ENCODE measurements around the gene G3BP2. TPM values are rescaled to one million over a fixed set of nuclear protein-coding genes. Genes with fewer than 3 reads are reported as not detected.

Gene G3BP2
- total and polyA plus RNA-seq, 2 of the 8 experiments (the other 6 are each of a cell fraction or from before 2014, with no cell fraction given), result 83.7 to 378 TPM

DNA sequence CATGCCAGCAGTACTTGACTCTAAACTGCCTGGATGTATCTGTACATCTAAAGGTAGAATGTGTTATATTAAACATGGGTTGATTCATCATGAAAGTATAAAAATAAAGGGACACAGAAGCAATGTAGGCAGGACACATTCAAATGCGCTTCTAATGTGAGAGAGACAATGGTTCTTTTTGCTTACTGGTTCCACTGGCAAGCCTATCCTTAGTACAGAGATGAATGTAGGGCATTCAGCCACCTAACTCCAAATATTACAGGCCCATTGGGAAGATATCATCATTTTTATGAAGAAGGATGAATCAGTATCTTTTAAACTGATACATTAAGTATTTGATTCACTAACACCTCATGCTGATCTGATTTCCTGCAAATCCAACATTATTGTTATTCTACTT, 60.9 kb downstream of the G3BP2 start:
- no peak for FAIRE-seq
- H3K18ac ChIP-seq (ENCODE audit: extremely low read depth, low read length), result no peak overlapping the region
- H3K9ac ChIP-seq (replicated peaks in 1 of 4; ENCODE audit: extremely low read depth in 1 of 4, low read depth in 3 of 4, low read length in 3 of 4), result no peak overlapping the region
- H3K36me3 ChIP-seq (ENCODE audit: control insufficient read depth in 2 of 4, insufficient read depth in 4 of 4, low read length in 3 of 4), result no peaks in the 10 kb centered on the region
- no peaks in the 10 kb centered on the region for H3K79me1 ChIP-seq (ENCODE audit: low read depth, low read length)
- no peak overlapping the region for H2AK5ac ChIP-seq (ENCODE audit: low read depth, low read length)
- ChIA-PET CTCF (ENCODE audit: partially characterized antibody) (no interaction called here), POLR2A (ENCODE audit: partially characterized antibody) (no interaction called here)
- 95% methylated on average over 1 of the region's 1 CpG; no CpG with 5 or more reads in 1 of the 2 experiments for WGBS, 2 experiments (ENCODE audit: extremely low coverage in 1 of 2, insufficient coverage in 1 of 2, insufficient read length in 1 of 2, insufficient replicate concordance in 2 of 2, low coverage in 1 of 2, low lambda C conversion rate in 2 of 2, missing lambda C conversion rate in 1 of 2)
- H3K4me2 ChIP-seq (ENCODE audit: insufficient read depth in 1 of 2, low read depth in 2 of 2, low read length in 2 of 2), result no peak overlapping the region
- no peak overlapping the region for H3K56ac ChIP-seq (replicated peaks; ENCODE audit: insufficient read length, low read depth, low read length)
- no peaks in the 10 kb centered on the region for H3K23me2 ChIP-seq (ENCODE audit: low read depth, low read length)
- H2BK5ac ChIP-seq (ENCODE audit: low read depth, low read length), result no peak overlapping the region
- no peak overlapping the region for H3K27ac ChIP-seq (ENCODE audit: low read depth, low read length)
- no peak overlapping the region for H2BK20ac ChIP-seq (ENCODE audit: low read length)
- H4K8ac ChIP-seq (ENCODE audit: extremely low read depth, insufficient read depth, low read length), result no peak overlapping the region
- H2BK15ac ChIP-seq (ENCODE audit: low read length), result no peak overlapping the region
- DNase-seq (ENCODE audit: low read depth in 1 of 2, low spot score in 2 of 2), result no peak
- H2BK12ac ChIP-seq (ENCODE audit: low read depth, low read length), result no peak overlapping the region
- H2AFZ ChIP-seq (ENCODE audit: low read length), result no peak overlapping the region
- no peaks in the 10 kb centered on the region for H4K20me1 ChIP-seq (replicated peaks in 1 of 2; ENCODE audit: control insufficient read depth in 1 of 2, insufficient read depth in 2 of 2, low read length in 2 of 2)
- H3K79me2 ChIP-seq (ENCODE audit: control insufficient read depth in 1 of 2, insufficient read depth in 2 of 2, low read length in 2 of 2), result no peaks in the 10 kb centered on the region
- H3K4me3 ChIP-seq (ENCODE audit: extremely low read depth in 1 of 4, insufficient read depth in 2 of 4, low read depth in 3 of 4, low read length in 4 of 4), result no peak overlapping the region
- H3K23ac ChIP-seq (ENCODE audit: insufficient read length), result no peak overlapping the region
- TF ChIP-seq FOSL1 (IDR thresholded peaks at IDR 0.05; ENCODE audit: insufficient read depth, low read depth, low read length) (no peak), SIN3A (conservative IDR thresholded peaks at IDR 0.05 in 1 of 2, IDR thresholded peaks at IDR 0.05 in 1 of 2; ENCODE audit: low read depth in 1 of 2, low read length in 2 of 2) (no peak), TEAD4 (IDR thresholded peaks at IDR 0.05; ENCODE audit: low read depth, low read length) (no peak), SP2 (IDR thresholded peaks at IDR 0.05; ENCODE audit: low read length) (no peak), SP4 (IDR thresholded peaks at IDR 0.05; ENCODE audit: low read length) (no peak)
- H3K4me1 ChIP-seq (replicated peaks in 1 of 4; ENCODE audit: control insufficient read depth in 3 of 4, insufficient read depth in 4 of 4, low read length in 3 of 4), result no peaks in the 10 kb centered on the region
- H3K14ac ChIP-seq (ENCODE audit: insufficient read length), result no peak overlapping the region
- no peak overlapping the region for H2BK120ac ChIP-seq (replicated peaks; ENCODE audit: low read depth, low read length)
- H3K9me3 ChIP-seq (ENCODE audit: insufficient read depth in 2 of 2, low read depth in 1 of 2, low read length in 1 of 2), result no peaks in the 10 kb centered on the region
- no peaks in the 10 kb centered on the region for H3K27me3 ChIP-seq (replicated peaks in 1 of 4; ENCODE audit: control insufficient read depth in 3 of 4, extremely low read depth in 1 of 4, insufficient read depth in 3 of 4, low read length in 3 of 4)
- H4K91ac ChIP-seq (replicated peaks; ENCODE audit: insufficient read length, low read length), result no peak overlapping the region
- no peak overlapping the region for H4K5ac ChIP-seq (ENCODE audit: insufficient read length, low read depth, low read length)
- no peak overlapping the region for H3K4ac ChIP-seq (replicated peaks; ENCODE audit: insufficient read length, low read depth, low read length)
